IMR-90 (cell line): ENCODE measurements around the gene ZNF506. TPM values are rescaled to one million over a fixed set of nuclear protein-coding genes. Genes with fewer than 3 reads are reported as not detected.
"Not testable (repeated sequence)": the region's sequence is repeated elsewhere in the genome, so short reads cannot be mapped to it uniquely, and the experiment has no call there.

Experiments used
- ATAC-seq: fragments of 200-7000 bp; cut with Tn5 transposase; 2 replicates; pipeline ENCODE4 v1.9.1; 2020; ENCODE audit warnings: low read depth, mild to moderate bottlenecking, moderate library complexity
- BruUV-seq: library from RNA; stranded (reverse); fragments of 400-500 nt; replicated peaks from 2 replicates; lab custom pipeline; 2021; lab: Mats Ljungman, UMichigan
- CTCF ChIA-PET: fragments of 300-600 bp; formaldehyde crosslinking; extraction: SDS; loops from one replicate; lab custom pipeline; 2021; ENCODE audit warnings: antibody characterized with exemption; lab: Yijun Ruan, JAX
- POLR2A ChIA-PET: fragments of 300-600 bp; sonication (Branson Sonifier 250); formaldehyde crosslinking; loops from one replicate; lab custom pipeline; 2022; ENCODE audit warnings: antibody characterized with exemption; ENCODE audit not compliant: unreplicated experiment; lab: Charles Lee
- DNase-seq: peaks from one replicate; pipeline ENCODE4 v3.0.0; 2013
- H2AFZ ChIP-seq: replicated peaks from 2 replicates; pipeline ENCODE3; 2013; ENCODE audit warnings: low read length, mild to moderate bottlenecking; ENCODE audit not compliant: poor library complexity
- H2AK5ac ChIP-seq: 2 replicates; pipeline ENCODE4 v1.6.1; 2013; ENCODE audit warnings: low read depth, low read length, inconsistent platforms
- H2AK9ac ChIP-seq: replicated peaks from 2 replicates; pipeline ENCODE3; 2013; ENCODE audit warnings: mild to moderate bottlenecking, low read depth, low read length, moderate library complexity; ENCODE audit not compliant: poor library complexity
- H2BK120ac ChIP-seq: 2 replicates; pipeline ENCODE4 v1.6.1; 2013; ENCODE audit warnings: low read depth, low read length, inconsistent platforms
- H2BK15ac ChIP-seq: 3 replicates; pipeline ENCODE4 v1.6.1; 2013; ENCODE audit warnings: low read depth, low read length, inconsistent platforms
- H2BK20ac ChIP-seq: 2 replicates; pipeline ENCODE4 v1.6.1; 2013; ENCODE audit warnings: low read depth, mild to moderate bottlenecking, inconsistent platforms, low read length, moderate library complexity
- H2BK5ac ChIP-seq: 2 replicates; pipeline ENCODE4 v1.6.1; 2013; ENCODE audit warnings: mild to moderate bottlenecking, low read depth, low read length, inconsistent platforms; ENCODE audit not compliant: poor library complexity, severe bottlenecking
- H3K14ac ChIP-seq: replicated peaks from 2 replicates; pipeline ENCODE4 v1.6.1; 2013; ENCODE audit warnings: low read depth, low read length, inconsistent platforms
- H3K18ac ChIP-seq: 2 replicates; pipeline ENCODE4 v1.6.1; 2013; ENCODE audit warnings: low read depth, low read length, control low read depth
- H3K23ac ChIP-seq: 2 replicates; pipeline ENCODE4 v1.6.1; 2013; ENCODE audit warnings: low read depth, low read length, inconsistent platforms
- H3K27ac ChIP-seq: 2 replicates; pipeline ENCODE4 v1.5.1; 2013; ENCODE audit warnings: mild to moderate bottlenecking, control low read depth, low read length; ENCODE audit not compliant: insufficient read depth
- H3K27me3 ChIP-seq: 2 replicates; pipeline ENCODE4 v1.6.1; 2013; ENCODE audit warnings: low read length; ENCODE audit not compliant: control insufficient read depth, insufficient read depth
- H3K36me3 ChIP-seq: 2 replicates; pipeline ENCODE4 v1.6.1; 2013; ENCODE audit warnings: low read length, mixed read lengths; ENCODE audit not compliant: control insufficient read depth, insufficient read depth
- H3K4ac ChIP-seq: 2 replicates; pipeline ENCODE4 v1.6.1; 2013; ENCODE audit warnings: low read depth, low read length, inconsistent platforms
- H3K4me1 ChIP-seq: 2 replicates; pipeline ENCODE4 v1.6.1; 2013; ENCODE audit warnings: low read length, mixed read lengths; ENCODE audit not compliant: control insufficient read depth, insufficient read depth
- H3K4me2 ChIP-seq: 2 replicates; pipeline ENCODE4 v1.6.1; 2013; ENCODE audit warnings: low read depth, mild to moderate bottlenecking, control low read depth, low read length, moderate library complexity
- H3K4me3 ChIP-seq: 2 replicates; pipeline ENCODE4 v1.5.1; 2013; ENCODE audit warnings: low read depth, mild to moderate bottlenecking, control low read depth, low read length, moderate library complexity; ENCODE audit not compliant: insufficient read depth
- H3K56ac ChIP-seq: 2 replicates; pipeline ENCODE4 v1.6.1; 2013; ENCODE audit warnings: low read length, inconsistent platforms; ENCODE audit not compliant: insufficient read depth; ENCODE audit errors: extremely low read depth
- H3K79me1 ChIP-seq, 2 experiments: 2 replicates each; pipeline ENCODE4 v1.6.1; 2013; ENCODE audit warnings: low read length in 2 of 2, inconsistent platforms in 1 of 2, low read depth in 1 of 2
- H3K9ac ChIP-seq: 2 replicates; pipeline ENCODE4 v1.6.1; 2013; ENCODE audit warnings: low read depth, low read length, control low read depth
- H3K9me1 ChIP-seq: 2 replicates; pipeline ENCODE4 v1.6.1; 2013; ENCODE audit warnings: low read length, inconsistent platforms; ENCODE audit not compliant: insufficient read depth
- H3K9me3 ChIP-seq: 2 replicates; pipeline ENCODE4 v1.6.1; 2013; ENCODE audit warnings: low read length; ENCODE audit not compliant: control insufficient read depth, insufficient read depth
- H4K20me1 ChIP-seq: 2 replicates; pipeline ENCODE4 v1.6.1; 2013; ENCODE audit warnings: low read length, inconsistent platforms; ENCODE audit not compliant: insufficient read depth
- H4K5ac ChIP-seq: 2 replicates; pipeline ENCODE4 v1.6.1; 2013; ENCODE audit warnings: mild to moderate bottlenecking, low read depth, low read length, control low read depth
- H4K8ac ChIP-seq, 2 experiments: 2 replicates each; pipeline ENCODE4 v1.6.1; 2013; ENCODE audit warnings: low read depth in 2 of 2, low read length in 2 of 2, control low read depth in 1 of 2, inconsistent platforms in 1 of 2
- H4K91ac ChIP-seq: 2 replicates; pipeline ENCODE4 v1.6.1; 2013; ENCODE audit warnings: low read depth, low read length, inconsistent platforms; ENCODE audit not compliant: insufficient read depth
- BHLHE40 ChIP-seq: fragments of 150-350 bp; IDR thresholded peaks from 2 replicates; pipeline ENCODE4 v1.6.1; 2016; ENCODE audit warnings: mild to moderate bottlenecking, low read depth, low read length
- CEBPB ChIP-seq: IDR thresholded peaks from 2 replicates; pipeline ENCODE4 v1.6.1; 2012; ENCODE audit warnings: low read depth, low read length, improper control_type of control experiment
- ELK1 ChIP-seq: fragments of 150-350 bp; IDR thresholded peaks from 2 replicates; pipeline ENCODE4 v1.6.1; 2016; ENCODE audit warnings: low read depth, mild to moderate bottlenecking, low read length, moderate library complexity, borderline replicate concordance
- FOS ChIP-seq: fragments of 150-350 bp; IDR thresholded peaks from 2 replicates; pipeline ENCODE4 v1.6.1; 2016; ENCODE audit warnings: low read depth, low read length
- MAFK ChIP-seq: IDR thresholded peaks from 2 replicates; pipeline ENCODE4 v1.6.1; 2012; ENCODE audit warnings: low read depth, low read length, improper control_type of control experiment
- POLR2A ChIP-seq: IDR thresholded peaks from 2 replicates; pipeline ENCODE4 v1.6.1; 2012; ENCODE audit warnings: mild to moderate bottlenecking, low read depth, low read length
- RCOR1 ChIP-seq: IDR thresholded peaks from 2 replicates; pipeline ENCODE4 v1.6.1; 2012; ENCODE audit warnings: mild to moderate bottlenecking, low read length, improper control_type of control experiment; ENCODE audit not compliant: insufficient replicate concordance
- WGBS, 2 experiments: methylation state at CpG; one replicate each; pipeline versions ENCODE4 v1.1.5 to v1.1.7; 2013; ENCODE audit warnings: missing lambda C conversion rate in 2 of 2; ENCODE audit not compliant: insufficient read length in 1 of 2; ENCODE audit errors: extremely low coverage in 2 of 2; 5-methylcytosine and 5-hydroxymethylcytosine counted together
- dilution Hi-C: fragments of 300-500 bp; cut with HindIII; formaldehyde crosslinking; loops from one replicate; pipeline ENCODE4 v1.14.3; 2018; ENCODE audit warnings: low sequenced_read_pairs; ENCODE audit not compliant: unreplicated experiment
- in situ Hi-C: fragments of 300-500 bp; cut with MboI; formaldehyde crosslinking; loops from 3 replicates; pipeline ENCODE4 v1.14.3; 2019; ENCODE audit warnings: low sequenced_read_pairs, inconsistent platforms, mixed read lengths
- intact Hi-C: fragments of 100-400 bp; cut with micrococcal nuclease; formaldehyde crosslinking; loops from 2 replicates; pipeline ENCODE4 v1.10.0; 2022
- polyA plus RNA-seq, 3 experiments: library from polyadenylated mRNA; depleted of rRNA; stranded (reverse); fragments of >200 nt; gene quantifications; 2 replicates each; pipeline ENCODE4 v1.2.3, GENCODE V29; 2012; ENCODE audit warnings: low replicate concordance in 1 of 3
- total RNA-seq: library from RNA; depleted of rRNA; stranded (reverse); fragments of >200 nt; gene quantifications from 2 replicates; pipeline ENCODE4 v1.2.3, GENCODE V29; 2012

Gene ZNF506
- total and polyA plus RNA-seq, 2 of the 4 experiments (the other 2 are of a cell fraction) = 2.4 to 6.1 TPM

GRCh38 chr19:19816679-19817078 is 4.9 kb downstream of the ZNF506 start:
- TF ChIP-seq MAFK = no peak
- TF ChIP-seq POLR2A = no peak
- no peak for TF ChIP-seq FOS
- TF ChIP-seq RCOR1 = no peak
- TF ChIP-seq BHLHE40 = no peak
- TF ChIP-seq ELK1 = no peak
- TF ChIP-seq CEBPB = no peak
- Histone ChIP-seq H3K27me3 (no peaks in the 10 kb centered on the region), H2AK9ac (no peak overlapping the region), H3K4me2 (no peak overlapping the region), H3K9me1 (no peaks in the 10 kb centered on the region), H2BK120ac (no peak overlapping the region), H2AFZ (no peak overlapping the region), H2BK20ac (no peak overlapping the region), H3K36me3 (peaks cover 26% of the 10 kb centered on the region), H2BK15ac (no peak overlapping the region), H3K9me3 (peaks cover 33% of the 10 kb centered on the region), H3K4me1 (no peaks in the 10 kb centered on the region), H4K20me1 (no peaks in the 10 kb centered on the region), H4K5ac (no peak overlapping the region), H3K23ac (no peak overlapping the region), H3K4ac (no peak overlapping the region), H3K56ac (no peak overlapping the region), H3K27ac (no peak overlapping the region), H2AK5ac (no peak overlapping the region), H3K18ac (no peak overlapping the region), H3K4me3 (no peak overlapping the region), H3K79me1 (peaks cover 0 to 9% of the 10 kb centered on the region in 2 experiments; a peak in 2 of 4 replicates), H4K8ac (no peak overlapping the region), H2BK5ac (no peak overlapping the region), H3K9ac (no peak overlapping the region), H3K14ac (no peak overlapping the region), H4K91ac (no peak overlapping the region)
- intact Hi-C loops = no loop called here
- dilution Hi-C loops = no loop called here
- in situ Hi-C loops = no loop called here
- DNase-seq (no peak), ATAC-seq (no peak)
- BruUV-seq = no TSS peak
- WGBS, 2 experiments = 100% methylated on average over 2 of the region's 9 CpGs; no CpG with 5 or more reads in 1 of the 2 experiments
- CTCF ChIA-PET = no interaction called here
- POLR2A ChIA-PET = no interaction called here

GRCh38 chr19:19811999-19812398 is 9.6 kb downstream of the ZNF506 start:
- dilution Hi-C loops, H3K56ac ChIP-seq, intact Hi-C loops, H3K4me1 ChIP-seq, H2AK9ac ChIP-seq, H3K4ac ChIP-seq, H4K8ac ChIP-seq, H2AFZ ChIP-seq, H3K27me3 ChIP-seq, DNase-seq, H3K23ac ChIP-seq, POLR2A ChIA-PET, H3K4me2 ChIP-seq, H4K5ac ChIP-seq, H2BK20ac ChIP-seq, in situ Hi-C loops, BruUV-seq, H2AK5ac ChIP-seq, H3K18ac ChIP-seq, H3K79me1 ChIP-seq, H4K91ac ChIP-seq, H4K20me1 ChIP-seq, H3K14ac ChIP-seq, H2BK5ac ChIP-seq, H3K27ac ChIP-seq, H3K4me3 ChIP-seq, H3K9ac ChIP-seq, H2BK15ac ChIP-seq, H2BK120ac ChIP-seq, H3K9me1 ChIP-seq, ATAC-seq: not testable (repeated sequence)
- no CpG with 5 or more reads among the region's 1 CpG for WGBS, 2 experiments
- Histone ChIP-seq H3K9me3 (peaks cover 28% of the 10 kb centered on the region), H3K36me3 (peaks cover 20% of the 10 kb centered on the region)
- CTCF ChIA-PET = interaction anchor here (0.6 kb wide), 1 partner anchor 80 kb away, joined by 3 read pairs; no protein-coding TSS in a partner anchor
